HG02759 (cell line): ENCODE measurements around the gene HCRTR1.

Experiments
- ATAC-seq: cut with Tn5 transposase; IDR thresholded peaks from one replicate; pipeline ENCODE4 v1.9.1; 2021; ENCODE audit warnings: mild to moderate bottlenecking, moderate library complexity; ENCODE audit not compliant: unreplicated experiment

HCRTR1 gene

GRCh38 chr1:31665234-31665878 lies 47.9 kb downstream of the HCRTR1 start:
- ATAC-seq: no peak

- ATAC-seq: no peak
Observed at GRCh38 chr1:31666263-31666963, 48.9 kb downstream of the HCRTR1 start.

- ATAC-seq: no peak
Observed at GRCh38 chr1:31667065-31667785, 49.7 kb downstream of the HCRTR1 start.

GRCh38 chr1:31668303-31668883 lies 50.9 kb downstream of the HCRTR1 start:
- ATAC-seq: no peak

- ATAC-seq: no peak
Observed at GRCh38 chr1:31669433-31669785, 51.9 kb downstream of the HCRTR1 start.

GRCh38 chr1:31669786-31670592 lies 52.5 kb downstream of the HCRTR1 start:
- ATAC-seq: no peak

GRCh38 chr1:31670593-31670964 lies 53.1 kb downstream of the HCRTR1 start:
- ATAC-seq: no peak

GRCh38 chr1:31671147-31671546 lies 53.7 kb downstream of the HCRTR1 start:
- no peak for ATAC-seq

- ATAC-seq: no peak
Observed at GRCh38 chr1:31671561-31672201, 54.2 kb downstream of the HCRTR1 start.

GRCh38 chr1:31672986-31673385 lies 55.5 kb downstream of the HCRTR1 start:
- ATAC-seq: no peak

- no peak for ATAC-seq
Observed at GRCh38 chr1:31673433-31673832, 55.9 kb downstream of the HCRTR1 start.

- ATAC-seq: no peak
Observed at GRCh38 chr1:31674626-31675025, 57.1 kb downstream of the HCRTR1 start.

- no peak for ATAC-seq
Observed at GRCh38 chr1:31675161-31675560, 57.7 kb downstream of the HCRTR1 start.

- ATAC-seq: no peak
Observed at GRCh38 chr1:31675756-31676155, 58.3 kb downstream of the HCRTR1 start.
